Islet of Langerhans (tissue), 1 donor: ENCODE data around the gene DOK6.
"Not testable (repeated sequence)": the region's sequence is repeated elsewhere in the genome, so short reads cannot be mapped to it uniquely, and the experiment has no call there.

ENCODE experiments used
- FAIRE-seq: peaks from one replicate; lab custom pipeline; 2011; peaks lifted over from hg19 to GRCh38; lab: Jason Lieb, UNC

DOK6 gene

DNA sequence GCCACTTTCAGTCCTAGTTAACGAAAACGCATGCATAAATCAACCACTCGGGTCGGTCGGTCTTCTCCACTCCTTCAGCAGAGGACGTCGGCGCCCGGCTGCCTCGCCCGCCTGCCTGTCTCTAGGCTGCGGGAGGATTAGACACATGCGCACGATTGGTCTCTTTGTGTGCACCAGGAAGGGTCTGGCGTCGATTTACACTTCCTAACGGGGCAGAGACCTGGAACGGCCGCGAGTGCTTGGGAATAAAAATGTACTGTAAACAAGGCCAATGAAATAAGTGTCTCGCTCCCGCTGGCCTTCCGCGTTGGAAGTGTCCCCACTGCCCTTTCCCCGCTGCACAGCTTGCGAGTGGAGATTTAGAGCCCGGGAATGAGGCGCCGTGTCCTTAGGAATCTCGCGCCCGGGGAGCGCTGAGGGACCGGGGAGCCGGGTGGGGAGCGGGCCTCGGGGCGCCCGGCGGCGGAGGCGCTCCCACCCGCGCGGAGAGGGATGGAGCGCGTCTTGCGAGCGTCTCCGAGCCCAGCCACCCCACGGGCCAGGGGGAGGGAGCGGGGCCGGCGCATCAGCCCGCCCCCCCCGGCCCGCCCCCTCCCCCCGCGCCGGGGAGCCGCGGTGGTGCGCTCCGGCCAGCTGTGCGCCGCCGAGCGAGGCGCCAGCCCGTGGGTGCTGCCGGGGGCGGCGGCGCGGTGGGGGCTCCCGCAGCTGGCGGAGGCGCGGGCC lies at the start of gene DOK6:
TSS of gene DOK6 (plus strand) at position 636 of the 723 bp plus-strand sequence.
- no peak for FAIRE-seq

DNA sequence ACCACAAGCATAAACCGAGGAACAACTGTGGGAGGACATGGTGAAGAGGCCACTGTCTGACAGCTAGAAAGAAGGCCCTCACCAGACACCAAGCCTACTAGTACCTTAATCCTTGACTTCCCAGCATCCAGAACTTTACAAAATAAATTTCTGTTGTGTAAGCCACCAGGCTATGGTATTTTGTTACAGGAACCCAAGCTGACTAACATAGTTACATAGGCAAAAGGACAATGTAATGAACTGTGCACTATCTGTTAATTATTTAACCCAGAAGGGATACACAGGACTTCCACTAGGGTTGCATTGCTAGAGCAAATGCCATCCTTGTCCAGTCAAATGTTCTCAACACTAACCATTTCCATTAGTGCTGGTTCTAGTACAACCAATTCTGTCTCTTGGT lies 47.7 kb upstream of the DOK6 start:
- no peak for FAIRE-seq

DNA sequence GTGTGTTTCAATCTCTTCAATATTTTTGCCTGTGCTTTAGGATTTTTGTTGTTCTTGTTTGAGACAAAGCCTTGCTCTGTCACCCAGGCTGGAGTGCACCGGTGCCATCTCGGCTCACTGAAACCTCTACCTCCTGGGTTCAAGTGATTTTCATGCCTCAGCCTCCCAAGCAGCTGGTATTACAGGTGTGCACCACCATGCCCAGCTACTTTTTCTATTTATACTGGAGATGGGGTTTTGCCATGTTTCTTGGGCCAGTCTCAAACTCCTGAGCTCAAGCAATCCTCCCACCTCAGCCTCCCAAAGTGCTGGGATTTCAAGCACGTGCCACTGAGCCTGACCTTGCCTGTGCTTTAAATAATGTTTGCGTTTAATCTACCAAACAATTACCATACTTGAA lies 43.1 kb upstream of the DOK6 start:
- no peak for FAIRE-seq

DNA sequence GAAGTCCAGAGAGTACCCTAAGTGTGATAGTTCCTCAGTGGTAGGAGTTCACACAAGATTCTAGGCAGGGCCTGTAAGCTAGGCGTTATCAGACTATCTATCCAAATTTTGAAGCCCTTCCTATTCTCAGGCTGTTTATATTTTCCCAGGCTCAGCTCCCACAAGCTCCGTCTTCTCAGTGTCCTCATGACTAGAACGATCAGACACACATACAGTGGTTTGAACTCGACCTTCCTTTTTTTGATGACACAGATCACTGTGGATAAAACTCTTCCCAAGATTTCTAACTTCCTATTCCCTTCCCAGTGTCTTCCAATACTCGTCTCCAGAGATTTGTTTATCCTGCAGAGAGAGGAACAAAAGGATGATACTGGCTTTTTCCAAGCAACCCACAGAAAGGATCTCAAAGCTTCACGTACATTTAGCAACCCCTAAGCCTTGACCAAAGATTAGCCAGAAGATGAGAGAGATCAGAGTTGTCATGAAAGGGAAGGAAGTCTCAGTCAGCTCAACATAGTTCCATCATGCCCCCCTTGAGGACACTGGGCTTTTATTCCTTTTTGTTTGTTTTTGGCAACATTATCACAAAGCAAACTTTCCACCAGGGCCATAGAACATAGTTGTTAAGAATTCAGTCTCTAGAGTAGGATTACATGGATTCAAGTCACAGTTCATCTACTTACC lies 42.3 kb upstream of the DOK6 start:
- FAIRE-seq = no peak

DNA sequence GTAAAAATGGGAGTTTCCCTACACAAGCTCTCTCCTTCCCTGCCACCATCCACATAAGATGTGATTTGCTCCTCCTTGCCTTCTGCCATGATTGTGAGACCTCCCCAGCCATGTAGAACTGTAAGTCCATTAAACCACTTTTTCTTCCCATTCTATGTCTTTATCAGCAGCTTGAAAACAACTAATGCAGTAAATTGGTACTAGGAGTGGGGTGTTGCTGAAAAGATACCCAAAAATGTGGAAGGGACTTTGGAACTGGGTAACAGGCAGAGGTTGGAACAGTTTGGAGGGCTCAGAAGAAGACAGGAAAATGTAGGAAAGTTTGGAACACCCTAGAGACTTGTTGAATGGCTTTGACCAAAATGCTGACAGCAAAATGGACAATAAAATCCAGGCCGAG lies 40.9 kb upstream of the DOK6 start:
- not testable (repeated sequence) for FAIRE-seq

DNA sequence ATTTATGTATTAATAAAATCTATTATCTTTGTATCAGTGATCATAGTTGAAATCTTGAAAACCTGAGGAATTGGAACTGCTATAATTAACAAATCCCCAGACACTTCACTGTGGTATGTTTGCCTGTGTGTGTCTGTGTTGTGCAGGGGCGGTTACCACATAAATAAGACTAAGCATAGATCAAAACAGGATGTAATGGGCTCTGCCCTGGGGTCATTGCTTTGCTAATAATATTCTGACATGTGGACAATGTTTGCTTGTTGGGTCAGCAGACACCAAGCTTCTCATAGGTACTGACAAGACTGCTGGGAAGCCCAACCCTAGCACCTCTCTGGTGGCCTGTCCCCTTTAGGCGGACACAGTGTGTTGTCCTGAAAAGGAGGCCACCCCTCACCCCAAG lies 35.8 kb upstream of the DOK6 start:
- FAIRE-seq = no peak

GRCh38 chr18:69365658-69366057 lies 35.0 kb upstream of the DOK6 start:
- FAIRE-seq = no peak

DNA sequence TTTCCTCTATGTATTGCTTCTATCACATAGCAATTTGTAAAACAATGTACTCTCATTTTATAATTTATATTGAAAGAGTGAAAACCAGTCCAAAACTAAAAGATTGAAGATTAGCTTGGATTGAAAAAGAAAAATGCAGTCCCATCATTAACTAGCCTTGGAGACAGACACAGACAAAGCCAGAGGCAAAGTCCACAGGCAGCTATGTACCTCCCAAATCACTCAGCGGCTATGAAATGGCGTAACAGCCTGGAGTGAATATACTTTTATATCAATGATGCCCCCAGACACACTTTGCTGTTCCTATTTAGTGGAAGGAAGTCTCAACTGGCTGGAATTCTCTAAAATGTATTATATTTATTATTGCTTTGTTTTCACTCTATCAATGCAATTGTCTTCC lies 33.6 kb upstream of the DOK6 start:
- FAIRE-seq = no peak

- no peak for FAIRE-seq
Measured at GRCh38 chr18:69371729-69372128, 29.0 kb upstream of the DOK6 start.

DNA sequence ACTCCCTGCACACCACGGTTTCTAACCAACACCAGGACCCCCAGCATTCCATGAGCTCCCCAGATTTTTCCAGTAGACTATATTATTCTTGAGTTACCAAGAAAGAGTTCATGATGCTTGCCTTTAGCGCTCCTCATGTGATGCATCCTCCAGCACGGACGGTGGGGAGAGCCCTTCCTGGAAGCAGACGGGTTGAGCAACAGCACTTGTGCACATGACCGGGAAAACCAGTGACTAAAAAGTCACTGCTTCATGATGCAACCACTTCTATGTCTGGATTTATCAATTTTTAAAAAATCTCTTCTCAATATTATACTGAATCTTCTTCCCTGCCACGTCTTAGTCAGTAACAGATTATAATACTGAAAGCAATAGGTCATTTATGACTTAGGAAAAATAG lies 20.4 kb upstream of the DOK6 start:
- FAIRE-seq = no peak

GRCh38 chr18:69383186-69383585 lies 17.5 kb upstream of the DOK6 start:
- FAIRE-seq = no peak

- FAIRE-seq = no peak
Measured at GRCh38 chr18:69387186-69387585, 13.5 kb upstream of the DOK6 start.

- FAIRE-seq = no peak
Measured at GRCh38 chr18:69388222-69388621, 12.5 kb upstream of the DOK6 start.

DNA sequence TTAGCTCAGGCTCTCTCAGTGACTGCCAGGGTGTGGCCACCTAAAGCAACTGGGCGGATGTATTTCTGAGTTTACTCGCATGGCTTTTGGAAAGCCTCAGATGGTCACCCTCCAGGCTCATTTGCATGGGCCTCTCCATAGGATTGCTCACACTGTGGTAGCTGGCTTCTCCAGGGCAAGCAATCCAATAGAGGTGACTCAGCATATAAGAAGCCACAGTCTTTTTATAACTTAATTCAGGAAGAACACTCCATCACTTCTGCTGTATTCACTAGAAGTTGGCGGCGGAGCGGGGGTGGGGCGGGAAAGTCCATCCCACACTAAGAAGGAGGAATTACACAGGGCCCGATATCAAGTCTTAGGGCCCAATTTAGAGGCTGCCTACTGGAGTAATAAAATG lies 3.6 kb upstream of the DOK6 start:
- no peak for FAIRE-seq

DNA sequence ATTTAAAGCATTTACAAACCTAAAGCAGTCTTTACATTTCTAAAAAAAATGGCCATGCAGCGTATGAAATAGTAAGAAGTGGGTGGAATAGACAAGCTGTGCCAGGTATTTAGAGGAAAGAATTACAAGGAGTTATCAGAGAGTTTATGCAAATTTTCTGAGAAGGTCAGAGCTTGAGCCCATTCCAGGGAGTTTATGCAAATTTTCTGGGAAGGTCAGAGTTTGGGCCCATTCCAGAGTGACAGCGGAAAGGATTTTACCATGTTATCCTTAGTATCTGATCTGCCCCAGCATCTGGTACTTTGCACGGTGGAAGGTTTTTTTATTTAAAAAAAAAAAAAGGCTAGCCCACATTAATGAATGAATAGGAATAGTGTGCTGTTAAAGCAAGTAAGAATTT lies 1.4 kb upstream of the DOK6 start:
- no peak for FAIRE-seq

DNA sequence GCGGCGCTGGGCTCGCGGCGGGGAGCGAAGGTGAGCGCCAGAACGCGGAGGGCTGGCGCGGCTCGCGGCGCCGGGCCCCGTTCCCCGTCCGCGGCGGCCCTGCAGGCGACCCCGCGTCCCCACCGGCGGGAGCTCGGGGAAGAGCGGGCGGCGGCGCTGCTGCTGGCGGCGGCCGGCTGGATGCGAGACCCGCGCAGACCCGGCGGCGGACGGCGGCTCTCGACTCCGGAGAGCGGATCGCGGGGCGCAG lies 213 bp downstream of the DOK6 start:
- FAIRE-seq = no peak

DNA sequence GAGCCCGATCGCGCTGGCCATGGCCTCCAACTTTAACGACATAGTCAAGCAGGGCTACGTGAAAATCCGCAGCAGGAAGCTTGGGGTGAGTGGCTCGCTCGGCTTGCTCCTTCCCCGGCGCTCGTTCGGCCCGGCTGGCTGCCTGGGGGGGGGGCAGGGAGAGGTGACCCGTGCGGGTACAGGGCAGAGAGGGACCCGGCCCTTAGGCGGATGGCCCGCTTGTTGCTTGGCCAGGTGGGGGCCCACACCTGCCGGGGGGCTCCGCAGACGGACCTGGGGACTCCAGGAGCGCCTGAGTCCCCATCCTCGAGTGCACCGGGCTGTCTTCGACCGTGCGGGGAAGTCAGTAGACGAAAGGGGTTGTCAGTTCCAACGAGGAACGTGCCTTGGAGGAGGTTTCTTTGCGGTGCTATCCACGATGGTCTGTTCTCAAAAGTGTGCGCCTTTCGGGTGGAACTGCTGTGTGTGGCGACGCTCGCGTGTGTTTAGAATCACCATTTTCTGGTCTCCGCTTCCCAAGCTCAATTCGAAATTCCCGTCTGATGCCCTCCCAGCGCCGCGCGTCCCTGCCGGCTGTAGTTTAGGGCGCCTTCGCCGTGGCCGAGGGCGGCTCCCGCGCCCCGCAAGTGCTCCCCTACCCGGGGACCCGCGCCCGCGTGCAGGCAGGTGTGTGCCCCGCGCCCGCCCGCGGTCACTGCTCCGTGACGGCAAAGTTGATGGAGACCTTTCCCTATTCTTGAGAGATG lies 711 bp downstream of the DOK6 start:
- no peak for FAIRE-seq

DNA sequence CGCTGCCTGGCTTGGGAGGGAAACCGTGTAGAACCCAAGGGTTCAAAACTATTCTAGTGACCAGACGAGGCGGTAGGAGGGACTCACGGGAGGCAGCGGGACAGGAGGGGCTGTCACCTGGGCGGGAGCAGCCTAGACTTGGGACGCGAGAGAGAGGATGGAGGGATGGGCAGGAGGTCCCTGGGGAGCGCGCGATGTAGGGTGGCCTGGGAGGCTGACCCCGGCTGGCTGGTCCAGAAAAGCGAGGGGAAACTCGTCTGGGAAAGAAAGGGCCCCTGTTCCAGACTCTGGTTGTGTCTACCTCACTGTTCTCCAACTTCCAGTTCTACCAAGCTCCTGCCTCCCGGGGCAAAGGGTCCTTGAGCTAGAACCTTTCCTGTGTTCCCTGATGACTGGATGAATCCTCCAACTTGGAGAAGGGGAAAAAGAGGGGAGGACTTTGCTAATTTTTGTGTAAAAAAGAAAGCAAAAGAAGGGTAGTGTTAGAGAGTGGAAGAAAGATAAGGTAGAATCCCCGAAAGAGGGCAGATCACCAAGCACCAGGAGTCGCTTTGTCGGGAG lies 1.4 kb downstream of the DOK6 start:
- FAIRE-seq = no peak

- no peak for FAIRE-seq
Measured at GRCh38 chr18:69402533-69402989, 1.9 kb downstream of the DOK6 start.

DNA sequence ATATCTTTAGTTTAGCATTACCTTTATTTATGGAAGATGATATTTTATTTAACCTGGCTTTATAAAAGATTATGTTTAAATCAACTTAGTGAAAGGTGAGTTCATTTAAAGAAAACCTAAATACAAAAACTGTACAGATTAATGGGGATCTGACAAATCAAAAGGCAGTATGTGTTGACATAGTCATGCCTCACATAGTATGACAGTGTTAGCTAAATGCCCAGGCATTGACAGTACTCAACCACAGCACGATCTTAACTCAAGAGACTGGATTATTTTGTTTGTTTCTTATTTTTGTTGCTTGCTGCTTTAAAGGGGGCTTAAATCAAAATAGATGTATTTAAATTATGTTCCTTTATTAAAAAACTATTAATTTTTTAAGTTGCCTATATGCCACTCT lies 7.8 kb downstream of the DOK6 start:
- no peak for FAIRE-seq

GRCh38 chr18:69411199-69411598 lies 10.5 kb downstream of the DOK6 start:
- FAIRE-seq = no peak

DNA sequence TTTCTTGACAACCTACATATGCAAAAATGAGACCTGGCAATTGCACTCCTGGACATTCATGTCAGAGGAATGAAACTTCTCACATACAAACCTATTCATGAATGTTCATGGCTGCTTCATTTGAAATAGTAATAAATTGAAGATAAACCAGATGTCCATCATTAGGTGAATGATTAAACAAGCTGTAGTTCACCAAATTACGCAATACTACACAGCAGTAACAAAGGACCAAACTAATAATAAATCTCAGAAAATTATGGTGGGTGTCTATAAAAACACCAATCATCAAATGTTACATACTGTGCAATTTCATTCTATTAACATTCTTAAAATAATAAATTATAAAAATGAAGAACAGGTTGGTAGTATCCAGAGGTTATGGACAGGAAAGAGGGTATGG lies 13.5 kb downstream of the DOK6 start:
- FAIRE-seq = no peak

DNA sequence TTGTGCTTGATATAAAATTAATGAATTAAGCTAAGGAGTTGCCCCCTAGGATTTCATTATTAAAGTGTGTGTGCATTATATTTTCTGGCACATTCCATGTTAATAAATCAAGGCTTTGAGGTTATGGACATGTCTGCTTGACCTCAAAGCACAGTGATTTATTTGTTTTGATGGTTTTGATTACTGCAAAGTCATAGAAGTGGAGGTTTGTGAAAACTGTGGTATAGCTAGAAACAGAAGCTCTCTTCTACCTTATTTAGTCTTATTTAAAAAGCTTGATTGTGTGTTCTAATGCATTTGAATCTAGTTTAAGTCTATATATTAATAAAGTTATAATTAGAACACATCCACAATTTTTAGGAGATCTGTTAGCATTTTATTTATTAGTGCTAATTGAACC lies 32.2 kb downstream of the DOK6 start:
- FAIRE-seq = no peak
